Ovary (tissue), 9 donors: Measurements from ENCODE around the gene CCR5. TPM values are rescaled to one million over a fixed set of nuclear protein-coding genes. Genes with fewer than 3 reads are reported as not detected.

ENCODE experiments used
- DNase-seq, 5 donors: peaks; one replicate each; pipeline ENCODE4 v3.0.0-alpha.2; 2019 to 2020
- H3K27ac ChIP-seq, 2 donors: fragments of 200-600 bp; one replicate each; pipeline versions ENCODE4 v1.5.1 to v1.8.0; 2019 to 2022
- H3K27me3 ChIP-seq: fragments of 200-600 bp; one replicate; pipeline ENCODE4 v1.8.0; 2022
- H3K36me3 ChIP-seq: fragments of 200-600 bp; sonication (generic); one replicate; pipeline ENCODE4 v1.5.1; 2019
- H3K4me1 ChIP-seq: one replicate; pipeline ENCODE4 v1.8.1; 2013; ENCODE audit warnings: mild to moderate bottlenecking, moderate library complexity; ENCODE audit not compliant: insufficient read depth
- H3K4me3 ChIP-seq: fragments of 200-600 bp; sonication (generic); one replicate; pipeline ENCODE4 v1.5.1; 2017
- H3K9me3 ChIP-seq, 2 donors: fragments of 200-600 bp in 1 of 2; sonication (generic) in 1 of 2; one replicate each; pipeline versions ENCODE4 v1.5.1 to v1.8.1; 2013 to 2019; ENCODE audit warnings: mild to moderate bottlenecking in 1 of 2, moderate library complexity in 1 of 2
- CTCF ChIP-seq, 3 donors: fragments of 450-650 bp in 2 of 3; fragments of 200-600 bp in 1 of 3; IDR thresholded peaks; one replicate each; pipeline versions ENCODE4 v1.5.1 to v1.8.0; 2016 to 2022; ENCODE audit warnings: antibody characterized with exemption in 3 of 3, mild to moderate bottlenecking in 1 of 3
- EP300 ChIP-seq: sonication (generic); formaldehyde crosslinking; IDR thresholded peaks from one replicate; pipeline ENCODE4 v1.6.1; 2017; ENCODE audit warnings: antibody characterized with exemption
- POLR2A ChIP-seq: fragments of 450-650 bp; IDR thresholded peaks from one replicate; pipeline ENCODE4 v1.6.1; 2017; ENCODE audit warnings: antibody characterized with exemption, mild to moderate bottlenecking, moderate library complexity
- WGBS, 3 donors: extraction: QIAGEN DNeasy Blood & Tissue Kit in 1 of 3; methylation state at CpG; one replicate each; pipeline versions ENCODE4 v1.1.5 to v1.1.7; 2013 to 2017; 5-methylcytosine and 5-hydroxymethylcytosine counted together
- intact Hi-C, 4 donors: fragments of 100-400 bp; cut with DNase I; formaldehyde crosslinking; loops; one replicate each; pipeline versions ENCODE4 v1.11.0 to v1.15.1; 2022 to 2023
- polyA plus RNA-seq, 2 donors: library from polyadenylated mRNA; stranded (reverse); fragments of 200-250 nt in 1 of 2; fragments of 350-450 nt in 1 of 2; fragmentation: Illumina TruSeq in 1 of 2; extraction: RNeasy Lipid Tissue Mini Kit (QIAGEN cat#74804) in 1 of 2; gene quantifications; one replicate each; pipeline ENCODE4 v1.2.3, GENCODE V29; 2013 to 2014
- total RNA-seq, 7 donors: library from RNA; depleted of rRNA in 2 of 7; stranded (reverse); fragments of >200 nt in 2 of 7; fragmentation: NEBNext Ultra II Directional in 3 of 7; extraction: Animal tissue kit (Norgen Biotek cat#: 25700) in 3 of 7; gene quantifications; one replicate each; pipeline versions ENCODE4 v1.1.0 to v1.2.4, GENCODE V29; 2016 to 2023
- donor health status: DM: no; HTN: no; CAD: no; lungs with moderate emphysema.
- donor health status: DM: no; HTN: no; CAD: no.
- donor health status: Bipolar disorder and iron deficiency.
- donor health status: DM: yes; HTN: yes; CAD: no.
- donor health status: DM: no; HTN: no; CAD: no.
- donor health status: DM: yes; HTN: yes; CAD: no.

The CCR5 gene
- total and polyA plus RNA-seq, 9 donors = 0.23 to 7.4 (median 0.92) TPM

DNA sequence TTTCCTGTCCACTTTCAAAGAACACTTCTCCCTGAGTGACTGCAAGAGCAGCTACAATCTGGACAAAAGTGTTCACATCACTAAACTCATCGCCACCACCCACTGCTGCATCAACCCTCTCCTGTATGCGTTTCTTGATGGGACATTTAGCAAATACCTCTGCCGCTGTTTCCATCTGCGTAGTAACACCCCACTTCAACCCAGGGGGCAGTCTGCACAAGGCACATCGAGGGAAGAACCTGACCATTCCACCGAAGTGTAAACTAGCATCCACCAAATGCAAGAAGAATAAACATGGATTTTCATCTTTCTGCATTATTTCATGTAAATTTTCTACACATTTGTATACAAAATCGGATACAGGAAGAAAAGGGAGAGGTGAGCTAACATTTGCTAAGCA, 38.1 kb downstream of the CCR5 start:
- no peaks in the 10 kb centered on the region for H3K27me3 ChIP-seq
- TF ChIP-seq CTCF (IDR thresholded peaks at IDR 0.05) = no peak
- no peak for TF ChIP-seq EP300
- TF ChIP-seq POLR2A = no peak
- no peak overlapping the region for H3K27ac ChIP-seq
- 82 to 85% (median 83%) methylated on average over 7 of the region's 7 CpGs for WGBS, 3 donors
- intact Hi-C loops = no loop called here
- H3K36me3 ChIP-seq = no peaks in the 10 kb centered on the region
- DNase-seq = no peak
- H3K9me3 ChIP-seq = no peaks in the 10 kb centered on the region
- H3K4me1 ChIP-seq = peaks cover 8% of the 10 kb centered on the region
- H3K4me3 ChIP-seq = no peak overlapping the region

GRCh38 chr3:46409739-46410489, 39.2 kb downstream of the CCR5 start:
- intact Hi-C loops = no loop called here
- H3K27ac ChIP-seq = no peak overlapping the region

GRCh38 chr3:46410669-46411068, 39.9 kb downstream of the CCR5 start:
- no peaks in the 10 kb centered on the region for H3K36me3 ChIP-seq
- intact Hi-C loops = no loop called here
- 75 to 86% (median 81%) methylated on average over 2 of the region's 2 CpGs for WGBS, 3 donors

More at GRCh38 chr3:46409739-46410489, 39.2 kb downstream of the CCR5 start:
- H3K9me3 ChIP-seq = no peaks in the 10 kb centered on the region
- TF ChIP-seq CTCF (IDR thresholded peaks at IDR 0.05) (no peak), EP300 (no peak), POLR2A (no peak)
- H3K27me3 ChIP-seq = no peaks in the 10 kb centered on the region
- 84 to 91% (median 85%) methylated on average over 9 of the region's 9 CpGs for WGBS, 3 donors
- H3K36me3 ChIP-seq = no peaks in the 10 kb centered on the region
- DNase-seq = no peak
- no peak overlapping the region for H3K4me3 ChIP-seq
- peaks cover 8% of the 10 kb centered on the region for H3K4me1 ChIP-seq

GRCh38 chr3:46411271-46411670, 40.5 kb downstream of the CCR5 start:
- Histone ChIP-seq H3K4me3 (no peak overlapping the region), H3K27me3 (no peaks in the 10 kb centered on the region), H3K36me3 (no peaks in the 10 kb centered on the region), H3K9me3 (no peaks in the 10 kb centered on the region), H3K27ac (no peak overlapping the region), H3K4me1 (peaks cover 5% of the 10 kb centered on the region)
- 93 to 95% (median 93%) methylated on average over 2 of the region's 2 CpGs for WGBS, 3 donors
- intact Hi-C loops = no loop called here
- TF ChIP-seq CTCF (IDR thresholded peaks at IDR 0.05) (no peak), EP300 (no peak), POLR2A (no peak)
- no peak for DNase-seq

More at GRCh38 chr3:46410669-46411068, 39.9 kb downstream of the CCR5 start:
- no peak for DNase-seq
- Histone ChIP-seq H3K27me3 (no peaks in the 10 kb centered on the region), H3K9me3 (no peaks in the 10 kb centered on the region), H3K4me3 (no peak overlapping the region), H3K27ac (no peak overlapping the region), H3K4me1 (peaks cover 5% of the 10 kb centered on the region)
- TF ChIP-seq EP300 = no peak
- no peak for TF ChIP-seq POLR2A
- no peak for TF ChIP-seq CTCF (IDR thresholded peaks at IDR 0.05)
